GM12891 (cell line): Measurements from ENCODE around the gene PLCXD3.

Source experiments
- POLR2A ChIP-seq: IDR thresholded peaks from 2 replicates; pipeline ENCODE4 v1.6.1; 2011; ENCODE audit warnings: low read depth, low read length, control low read depth
- POLR2AphosphoS5 ChIP-seq: IDR thresholded peaks from 2 replicates; pipeline ENCODE4 v1.6.1; 2011; ENCODE audit warnings: low read depth, low read length, control low read depth
- POU2F2 ChIP-seq: IDR thresholded peaks from 2 replicates; pipeline ENCODE4 v1.6.1; 2011; ENCODE audit warnings: low read depth, mild to moderate bottlenecking, control low read depth, low read length, moderate library complexity
- SPI1 ChIP-seq: IDR thresholded peaks from 2 replicates; pipeline ENCODE4 v1.6.1; 2011; ENCODE audit warnings: low read depth, low read length, control low read depth
- TAF1 ChIP-seq: IDR thresholded peaks from 2 replicates; pipeline ENCODE4 v1.6.1; 2011; ENCODE audit warnings: low read depth, low read length, control low read depth

GRCh38 chr5:41338136-41338675 lies 172.2 kb downstream of the PLCXD3 start:
- TF ChIP-seq POLR2AphosphoS5 (no peak), POLR2A (no peak), TAF1 (no peak), SPI1 (no peak), POU2F2 (no peak)
